HG03064 (cell line): ENCODE data around the gene TMEM238L.
"Not testable (repeated sequence)": the region's sequence is repeated elsewhere in the genome, so short reads cannot be mapped to it uniquely, and the experiment has no call there.

Source experiments
- ATAC-seq: cut with Tn5 transposase; IDR thresholded peaks from one replicate; pipeline ENCODE4 v1.9.1; 2021; ENCODE audit warnings: low read depth; ENCODE audit not compliant: unreplicated experiment

The TMEM238L gene, protein sequence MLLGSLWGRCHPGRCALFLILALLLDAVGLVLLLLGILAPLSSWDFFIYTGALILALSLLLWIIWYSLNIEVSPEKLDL

DNA sequence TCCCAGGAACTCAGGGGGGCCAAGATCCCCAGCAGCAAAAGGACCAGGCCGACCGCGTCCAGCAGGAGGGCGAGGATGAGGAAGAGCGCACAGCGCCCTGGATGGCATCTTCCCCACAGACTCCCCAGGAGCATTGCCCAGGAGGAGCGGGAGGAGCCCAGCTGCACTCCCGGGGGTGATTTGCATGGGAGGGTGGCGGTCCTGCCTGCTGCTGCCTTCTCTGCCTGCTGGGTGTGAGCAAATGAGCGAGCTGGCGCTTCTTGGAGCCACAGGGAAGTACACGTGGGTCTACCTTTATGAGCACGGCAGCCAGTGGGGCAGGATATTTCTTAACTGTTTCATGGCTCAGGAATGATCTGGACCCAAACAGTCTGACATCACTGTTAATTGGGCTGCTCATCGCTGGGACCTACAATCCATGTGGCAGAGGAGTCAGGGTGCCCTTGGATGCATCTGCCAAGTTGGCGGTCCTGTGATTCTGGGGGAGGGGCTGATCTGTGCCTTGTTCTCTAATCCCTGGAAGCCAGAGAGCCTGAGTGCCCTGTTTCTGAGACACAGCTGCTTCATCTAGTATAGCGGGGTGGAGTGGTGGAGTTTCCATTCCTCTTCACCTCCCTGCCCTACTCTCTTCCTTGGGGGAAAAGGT is at the start of gene TMEM238L:
TMEM238L (minus strand) TSS at position 270 of the 646 bp plus-strand sequence; CDS start at position 134, 136 bp downstream.
- ATAC-seq: no peak

GRCh38 chr17:10846636-10847035 is 42.7 kb upstream of the TMEM238L start:
- ATAC-seq: not testable (repeated sequence)

DNA sequence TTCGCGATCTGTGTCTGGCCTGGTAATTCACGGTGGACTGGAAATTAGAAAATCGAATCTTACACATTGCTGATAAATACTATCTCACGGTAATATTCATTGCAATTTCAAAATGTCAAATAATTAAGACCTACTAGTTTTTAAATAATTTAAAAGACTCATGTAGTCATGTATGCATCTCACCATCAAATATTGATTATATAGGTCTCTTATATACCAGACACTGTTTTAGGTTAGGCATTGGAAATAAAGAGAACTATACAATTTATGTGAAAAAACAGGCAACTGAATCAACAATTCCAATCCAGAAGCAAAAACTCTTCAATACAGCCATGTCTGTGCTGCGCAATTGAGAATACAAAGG is 41.5 kb upstream of the TMEM238L start:
- ATAC-seq: no peak

GRCh38 chr17:10844621-10845387 is 40.9 kb upstream of the TMEM238L start:
- no peak for ATAC-seq

DNA sequence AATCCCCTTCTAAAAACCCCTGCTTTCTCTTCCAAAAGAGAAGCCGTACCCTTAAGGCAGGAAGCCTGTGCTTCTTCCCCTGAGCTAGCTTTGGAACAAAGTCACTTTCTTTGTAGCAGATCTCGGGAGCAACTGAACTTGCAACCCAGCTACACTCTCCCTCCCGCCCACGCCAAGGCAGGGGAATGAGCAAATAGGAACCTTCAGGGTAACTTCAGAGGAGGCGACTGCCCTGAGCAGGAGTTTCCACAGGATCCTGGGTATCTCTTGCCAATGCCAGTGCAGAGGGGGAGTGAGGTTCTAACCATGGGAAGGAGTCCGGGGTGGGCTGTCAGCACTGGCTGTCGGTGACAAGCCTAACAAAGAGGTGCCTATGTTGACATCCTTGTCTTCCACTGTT is 39.9 kb upstream of the TMEM238L start:
- no peak for ATAC-seq

DNA sequence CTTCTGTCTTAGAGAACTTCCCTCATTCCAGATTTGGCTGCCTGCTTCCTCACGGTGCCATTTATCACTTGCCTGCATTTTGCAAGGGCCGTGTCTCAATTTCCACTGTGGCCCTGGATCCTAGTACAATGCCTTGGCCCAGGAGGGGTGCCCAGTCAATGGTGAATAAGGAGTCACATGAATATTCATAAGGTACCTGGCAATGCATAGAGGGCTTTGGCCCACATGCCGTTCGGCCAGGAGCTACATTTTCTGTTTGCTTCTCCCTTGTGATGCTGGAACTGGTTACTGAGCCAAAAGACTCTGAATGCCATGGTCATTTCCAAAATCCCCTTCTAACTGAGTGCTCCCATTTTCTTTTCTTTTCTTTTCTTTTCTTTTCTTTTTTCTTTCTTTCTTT is 38.8 kb upstream of the TMEM238L start:
- ATAC-seq: no peak

DNA sequence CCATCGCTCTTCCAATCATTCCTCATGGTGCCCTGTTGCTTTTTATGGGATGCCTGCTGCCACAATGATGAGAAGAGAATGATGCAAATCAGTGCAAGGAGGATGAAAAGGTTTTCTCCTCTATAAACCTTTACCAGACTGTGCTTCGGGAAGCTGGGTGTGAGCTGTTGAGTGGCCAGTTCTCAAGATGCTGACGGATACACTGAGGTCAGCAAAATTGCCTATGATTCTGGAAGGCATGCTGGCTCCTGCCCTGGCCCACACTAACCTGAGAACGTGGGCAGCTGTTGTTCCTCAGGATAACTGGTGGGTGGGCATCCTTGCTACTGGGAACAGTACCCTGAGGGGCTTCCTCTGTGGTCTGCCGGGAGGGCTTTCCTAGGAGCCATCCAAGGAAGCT is 34.8 kb upstream of the TMEM238L start:
- no peak for ATAC-seq

DNA sequence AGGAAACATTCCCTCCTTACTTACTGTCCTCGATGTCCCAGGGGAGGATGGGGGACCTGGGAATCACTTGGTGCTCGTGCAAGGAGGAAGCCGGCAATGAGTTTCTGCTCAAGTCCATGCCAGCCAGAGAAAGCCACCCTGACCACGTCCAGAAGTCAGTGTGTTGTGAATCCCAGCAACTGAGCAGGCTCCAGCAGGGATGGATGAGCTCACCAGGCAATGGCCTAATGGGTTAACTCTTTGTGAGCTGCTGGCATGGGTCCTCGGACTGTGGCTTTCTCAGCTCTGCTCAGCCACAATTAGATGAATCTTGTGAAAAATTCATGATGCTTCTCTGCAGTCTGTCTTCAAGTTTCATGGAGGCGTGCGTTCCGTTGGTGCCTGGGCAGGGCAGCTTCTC is 34.0 kb upstream of the TMEM238L start, which contains the start of gene PIRT:
PIRT (minus strand) TSS at position 167 of the 400 bp plus-strand sequence. CDS start 12,442 bp downstream, outside the sequence.
- no peak for ATAC-seq

DNA sequence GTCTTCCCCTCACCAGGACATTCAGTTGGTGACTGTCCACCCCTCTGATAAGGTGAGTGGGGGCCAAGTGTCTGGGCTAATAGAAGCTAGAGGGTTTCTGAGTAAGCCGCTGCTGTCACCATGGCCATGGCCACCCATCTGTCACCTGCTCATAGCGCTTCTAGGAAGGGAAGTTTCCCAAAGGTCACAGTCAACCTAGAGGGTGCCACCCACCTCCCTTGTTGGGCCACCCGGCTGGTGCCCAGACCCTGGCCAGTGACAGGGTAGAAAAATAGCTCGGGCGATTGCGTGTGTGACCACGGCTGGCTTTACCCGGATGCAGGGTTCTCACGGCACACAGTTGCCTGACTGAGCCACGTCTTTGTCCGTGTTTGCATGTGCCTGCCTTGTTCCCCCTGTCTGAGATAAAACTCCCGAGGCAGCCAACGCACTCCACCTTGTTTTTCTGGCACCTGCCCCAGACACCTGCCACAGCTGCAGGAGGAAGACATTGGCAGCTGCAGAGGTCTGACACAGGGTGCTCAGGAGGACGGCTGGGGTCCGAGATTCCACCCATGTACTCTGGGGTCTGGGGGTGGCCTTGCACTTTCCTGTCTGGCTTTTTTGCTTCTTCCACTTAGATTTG is 33.2 kb upstream of the TMEM238L start:
- no peak for ATAC-seq

GRCh38 chr17:10836145-10836544 is 32.2 kb upstream of the TMEM238L start:
- ATAC-seq: no peak

- no peak for ATAC-seq
Measured at GRCh38 chr17:10831696-10832095, 27.8 kb upstream of the TMEM238L start.

- ATAC-seq: no peak
Measured at GRCh38 chr17:10827898-10828552, 24.1 kb upstream of the TMEM238L start.

GRCh38 chr17:10824874-10825273 is 21.0 kb upstream of the TMEM238L start:
- ATAC-seq: no peak

DNA sequence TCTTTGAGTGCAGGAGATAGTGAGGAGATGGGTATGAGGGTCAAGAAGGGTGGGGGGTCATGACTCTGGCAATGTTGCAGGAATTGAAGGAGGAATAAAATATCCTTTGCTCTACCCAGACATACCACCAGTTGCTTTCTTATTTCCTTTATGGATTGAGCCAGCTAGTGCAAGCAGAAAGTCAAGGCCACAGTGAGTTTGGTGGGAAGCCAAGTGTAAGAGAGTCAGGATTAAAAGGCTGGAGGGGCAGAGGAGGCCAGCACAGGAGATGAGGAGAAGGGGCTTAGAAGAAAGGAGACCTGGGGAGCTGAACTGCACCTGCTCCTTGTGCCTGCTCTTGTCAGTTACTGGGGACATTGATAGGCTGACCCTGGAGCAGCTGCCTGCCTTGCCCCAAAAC is 17.9 kb upstream of the TMEM238L start:
- no peak for ATAC-seq

- ATAC-seq: no peak
Measured at GRCh38 chr17:10821054-10821453, 17.2 kb upstream of the TMEM238L start.

- no peak for ATAC-seq
Measured at GRCh38 chr17:10815319-10815718, 11.4 kb upstream of the TMEM238L start.

GRCh38 chr17:10814075-10814474 is 10.2 kb upstream of the TMEM238L start:
- ATAC-seq: no peak

DNA sequence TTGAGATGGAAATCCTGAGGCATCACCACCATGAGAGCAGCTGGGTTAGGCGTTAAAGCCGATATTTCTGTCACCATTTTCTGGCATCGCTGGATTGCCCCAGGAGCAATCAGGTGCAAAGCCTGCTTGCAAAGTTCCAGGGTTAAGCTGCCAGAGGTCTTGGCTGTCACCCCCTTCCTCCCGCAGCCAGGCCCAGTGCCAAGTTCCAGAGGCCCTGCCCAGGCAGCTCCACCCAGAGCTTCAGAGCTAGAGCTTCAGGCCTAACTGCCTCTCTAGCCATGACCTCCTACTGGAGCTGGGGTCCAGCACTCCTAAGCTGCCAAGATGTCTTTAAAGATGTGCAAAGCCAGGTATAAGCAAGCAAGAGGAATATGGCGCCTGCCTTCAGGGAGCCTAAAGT is 8.8 kb upstream of the TMEM238L start:
- ATAC-seq: no peak

GRCh38 chr17:10809605-10810004 is 5.7 kb upstream of the TMEM238L start:
- ATAC-seq: no peak

GRCh38 chr17:10807704-10808128 is 3.8 kb upstream of the TMEM238L start:
- ATAC-seq: no peak
